SU-DHL-6 (cell line): ENCODE results near the gene TTC9B.

Source experiments
- H2AFZ ChIP-seq: fragments of 200-600 bp; sonication (generic); 2 replicates; pipeline ENCODE4 v1.6.1; 2014; ENCODE audit warnings: low read depth, mild to moderate bottlenecking, moderate library complexity, mixed read lengths, antibody characterized with exemption, low read length; ENCODE audit not compliant: severe bottlenecking
- H3F3A ChIP-seq: fragments of 200-600 bp; shearing (Covaris generic); 2 replicates; pipeline ENCODE4 v1.6.0; 2016; ENCODE audit warnings: antibody characterized with exemption, mild to moderate bottlenecking; ENCODE audit not compliant: insufficient read depth
- H3K27ac ChIP-seq: fragments of 200-600 bp; sonication (generic); 2 replicates; pipeline ENCODE4 v1.5.1; 2016; ENCODE audit warnings: low read depth, mild to moderate bottlenecking, low read length, moderate library complexity, mixed read lengths
- H3K27me3 ChIP-seq: fragments of 200-600 bp; sonication (generic), shearing (Covaris generic); 2 replicates; pipeline ENCODE4 v1.6.0; 2014; ENCODE audit warnings: mild to moderate bottlenecking, low read length
- H3K36me3 ChIP-seq: fragments of 200-600 bp; sonication (generic); 2 replicates; pipeline ENCODE4 v1.6.1; 2014; ENCODE audit warnings: mild to moderate bottlenecking, low read length, mixed read lengths
- H3K4me2 ChIP-seq: fragments of 300-600, 200-600 bp; shearing (Covaris generic), sonication (generic); 2 replicates; pipeline ENCODE4 v1.6.0; 2014; ENCODE audit warnings: low read length, low read depth, mild to moderate bottlenecking; ENCODE audit not compliant: poor library complexity, severe bottlenecking
- H3K4me3 ChIP-seq: fragments of 200-600 bp; sonication (generic); 2 replicates; pipeline ENCODE4 v1.5.1; 2014; ENCODE audit warnings: antibody characterized with exemption, low read length, mild to moderate bottlenecking, mixed read lengths; ENCODE audit not compliant: insufficient read depth, poor library complexity, severe bottlenecking
- H3K79me2 ChIP-seq: fragments of 200-600 bp; sonication (generic); 2 replicates; pipeline ENCODE4 v1.6.1; 2014; ENCODE audit warnings: mild to moderate bottlenecking, low read length, moderate library complexity; ENCODE audit not compliant: insufficient read depth
- H3K9ac ChIP-seq: fragments of 200-600 bp; sonication (generic); 2 replicates; pipeline ENCODE4 v1.7.0; 2014; ENCODE audit warnings: mild to moderate bottlenecking, low read length
- H3K9me2 ChIP-seq: fragments of 200-600 bp; sonication (generic); replicated peaks from 2 replicates; pipeline ENCODE4 v1.6.1; 2014; ENCODE audit warnings: low read length; ENCODE audit not compliant: insufficient read depth
- H3K9me3 ChIP-seq: fragments of 200-600 bp; sonication (generic); 2 replicates; pipeline ENCODE4 v1.6.1; 2014; ENCODE audit warnings: low read length, mixed read lengths; ENCODE audit not compliant: insufficient read depth
- H4K20me1 ChIP-seq: fragments of 200-600 bp; sonication (generic); 2 replicates; pipeline ENCODE4 v1.6.1; 2014; ENCODE audit warnings: low read depth, mild to moderate bottlenecking, antibody characterized with exemption, low read length, moderate library complexity, mixed read lengths
- EZH2phosphoT487 ChIP-seq: fragments of 200-600 bp; sonication (generic), shearing (Covaris generic); conservative IDR thresholded peaks from 2 replicates; pipeline ENCODE4 v1.6.1; 2018; ENCODE audit warnings: mild to moderate bottlenecking, antibody characterized with exemption, low read length, moderate library complexity, mixed read lengths
- TF ChIP-seq, protein P1 (sequence below): fragments of 200-600 bp; sonication (generic); IDR thresholded peaks from one replicate; pipeline ENCODE4 v1.5.1; 2017; ENCODE audit warnings: antibody characterized with exemption, mild to moderate bottlenecking, low read length, moderate library complexity; ENCODE audit not compliant: insufficient read depth, poor library complexity, severe bottlenecking

Gene TTC9B

DNA sequence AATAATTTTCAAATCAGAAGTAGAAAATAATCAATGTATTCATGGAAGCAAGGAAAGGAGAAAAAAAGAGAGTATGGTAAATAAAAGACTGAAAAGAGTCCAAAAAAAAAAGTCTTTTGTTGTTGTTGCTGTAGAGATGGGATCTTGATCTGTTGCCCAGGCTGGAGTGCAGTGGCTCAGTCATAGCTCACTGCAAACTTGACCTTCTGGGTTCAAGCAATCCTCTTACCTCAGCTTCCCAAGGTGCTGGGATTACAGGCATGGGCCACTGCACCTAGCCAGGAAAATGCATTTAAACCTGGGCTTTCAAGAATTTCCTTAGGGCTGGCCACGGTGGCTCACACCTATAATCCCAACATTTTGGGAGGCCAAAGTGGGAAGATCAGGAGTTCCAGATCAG lies 33.9 kb downstream of the TTC9B start:
- H3K4me2 ChIP-seq = no peak overlapping the region
- H3F3A ChIP-seq = no peaks in the 10 kb centered on the region
- no peak overlapping the region for H3K9ac ChIP-seq
- no peak overlapping the region for H3K4me3 ChIP-seq
- TF ChIP-seq, protein P1, sequence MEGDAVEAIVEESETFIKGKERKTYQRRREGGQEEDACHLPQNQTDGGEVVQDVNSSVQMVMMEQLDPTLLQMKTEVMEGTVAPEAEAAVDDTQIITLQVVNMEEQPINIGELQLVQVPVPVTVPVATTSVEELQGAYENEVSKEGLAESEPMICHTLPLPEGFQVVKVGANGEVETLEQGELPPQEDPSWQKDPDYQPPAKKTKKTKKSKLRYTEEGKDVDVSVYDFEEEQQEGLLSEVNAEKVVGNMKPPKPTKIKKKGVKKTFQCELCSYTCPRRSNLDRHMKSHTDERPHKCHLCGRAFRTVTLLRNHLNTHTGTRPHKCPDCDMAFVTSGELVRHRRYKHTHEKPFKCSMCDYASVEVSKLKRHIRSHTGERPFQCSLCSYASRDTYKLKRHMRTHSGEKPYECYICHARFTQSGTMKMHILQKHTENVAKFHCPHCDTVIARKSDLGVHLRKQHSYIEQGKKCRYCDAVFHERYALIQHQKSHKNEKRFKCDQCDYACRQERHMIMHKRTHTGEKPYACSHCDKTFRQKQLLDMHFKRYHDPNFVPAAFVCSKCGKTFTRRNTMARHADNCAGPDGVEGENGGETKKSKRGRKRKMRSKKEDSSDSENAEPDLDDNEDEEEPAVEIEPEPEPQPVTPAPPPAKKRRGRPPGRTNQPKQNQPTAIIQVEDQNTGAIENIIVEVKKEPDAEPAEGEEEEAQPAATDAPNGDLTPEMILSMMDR = no peak
- no peak for TF ChIP-seq EZH2phosphoT487
- no peaks in the 10 kb centered on the region for H3K79me2 ChIP-seq
- H3K9me2 ChIP-seq = no peaks in the 10 kb centered on the region
- no peaks in the 10 kb centered on the region for H3K36me3 ChIP-seq
- H4K20me1 ChIP-seq = no peaks in the 10 kb centered on the region
- no peak overlapping the region for H3K27ac ChIP-seq
- no peaks in the 10 kb centered on the region for H3K27me3 ChIP-seq
- no peak overlapping the region for H2AFZ ChIP-seq
- no peaks in the 10 kb centered on the region for H3K9me3 ChIP-seq

DNA sequence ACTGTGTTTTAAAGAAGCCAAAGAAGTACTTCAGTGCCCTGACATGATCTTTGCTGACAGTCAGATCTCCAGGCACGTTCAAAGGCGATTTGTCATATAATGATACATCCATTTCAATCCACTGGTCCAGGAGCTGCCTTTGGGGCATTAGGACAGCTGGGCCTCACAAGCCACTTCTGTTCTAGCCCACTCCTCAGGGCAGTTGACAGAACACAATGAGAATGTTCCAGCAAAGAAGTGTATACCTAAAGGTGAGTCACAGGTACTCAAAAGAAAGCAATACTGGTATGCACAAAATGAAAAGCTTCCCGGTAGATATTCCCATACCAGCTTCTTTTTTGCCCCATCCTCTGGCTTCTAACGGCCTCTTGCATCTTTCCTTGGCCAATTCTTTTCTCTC lies 39.4 kb downstream of the TTC9B start:
- Histone ChIP-seq H3K79me2 (no peaks in the 10 kb centered on the region), H3K27ac (no peak overlapping the region), H3K27me3 (no peaks in the 10 kb centered on the region), H3K9me2 (no peaks in the 10 kb centered on the region), H3K36me3 (no peaks in the 10 kb centered on the region), H3F3A (no peaks in the 10 kb centered on the region), H2AFZ (no peak overlapping the region), H3K9me3 (no peaks in the 10 kb centered on the region), H3K4me3 (no peak overlapping the region), H3K9ac (no peak overlapping the region), H3K4me2 (no peak overlapping the region), H4K20me1 (no peaks in the 10 kb centered on the region)
- TF ChIP-seq, protein P1 = no peak
- no peak for TF ChIP-seq EZH2phosphoT487

DNA sequence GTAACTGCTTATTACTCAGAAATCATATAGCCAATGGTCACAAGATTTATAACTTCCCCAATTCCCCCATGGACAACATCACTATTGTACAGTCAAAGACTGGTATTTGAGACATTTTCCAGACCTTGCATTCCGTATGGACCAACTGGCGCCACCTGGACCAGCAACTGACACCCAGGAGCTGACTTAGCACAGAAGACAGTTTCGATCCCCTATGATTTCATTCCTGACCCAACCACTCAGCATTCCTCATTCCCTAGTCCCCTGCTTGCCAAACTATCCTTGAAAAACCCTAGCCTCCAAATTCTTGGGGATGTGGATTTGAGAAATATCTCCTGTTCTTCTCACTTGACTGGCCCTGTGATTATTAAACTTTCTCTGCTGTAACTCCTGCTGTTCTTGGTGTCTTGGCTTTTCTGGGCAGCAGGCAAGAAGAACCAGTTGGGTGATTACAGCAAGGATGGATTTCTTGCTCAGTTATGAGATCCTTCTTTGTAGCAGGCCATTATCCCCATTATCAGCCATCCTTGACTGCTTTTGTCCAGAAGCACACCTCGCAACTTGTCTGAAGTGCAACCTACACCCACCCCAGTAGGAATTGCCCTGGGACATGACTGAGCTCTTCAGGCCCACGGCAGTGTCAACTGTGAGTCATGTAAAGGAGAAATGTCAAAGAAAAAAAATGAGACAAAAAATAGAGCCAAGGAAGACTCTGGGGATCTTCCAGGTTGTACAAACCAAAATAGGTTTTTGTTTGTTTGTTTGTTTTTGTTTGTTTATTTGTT lies 40.7 kb downstream of the TTC9B start:
- H3K27ac ChIP-seq = no peak overlapping the region
- H3K4me3 ChIP-seq = no peak overlapping the region
- no peaks in the 10 kb centered on the region for H3K9me3 ChIP-seq
- H3K36me3 ChIP-seq = no peaks in the 10 kb centered on the region
- H3K9me2 ChIP-seq = no peaks in the 10 kb centered on the region
- no peaks in the 10 kb centered on the region for H3F3A ChIP-seq
- no peak overlapping the region for H3K4me2 ChIP-seq
- H3K27me3 ChIP-seq = no peaks in the 10 kb centered on the region
- TF ChIP-seq, protein P1 = no peak
- no peak for TF ChIP-seq EZH2phosphoT487
- H2AFZ ChIP-seq = no peak overlapping the region
- no peaks in the 10 kb centered on the region for H4K20me1 ChIP-seq
- H3K9ac ChIP-seq = no peak overlapping the region
- no peaks in the 10 kb centered on the region for H3K79me2 ChIP-seq
